Measurements from ENCODE around the gene CRIM1.

GRCh38 chr2:36469106-36469477, 113.5 kb downstream of the CRIM1 start:
- no peak for TF ChIP-seq CTCF (IDR thresholded peaks at IDR 0.05)
- TF ChIP-seq POLR2A (IDR thresholded peaks at IDR 0.05) = no peak
